SKM-1 (cell line): Measurements from ENCODE around the gene PDGFB.

ENCODE experiments used
- DNase-seq: peaks from one replicate; lab custom pipeline; 2025; ENCODE audit not compliant: unreplicated experiment; lab: John Stamatoyannopoulos, UW

Gene PDGFB

DNA sequence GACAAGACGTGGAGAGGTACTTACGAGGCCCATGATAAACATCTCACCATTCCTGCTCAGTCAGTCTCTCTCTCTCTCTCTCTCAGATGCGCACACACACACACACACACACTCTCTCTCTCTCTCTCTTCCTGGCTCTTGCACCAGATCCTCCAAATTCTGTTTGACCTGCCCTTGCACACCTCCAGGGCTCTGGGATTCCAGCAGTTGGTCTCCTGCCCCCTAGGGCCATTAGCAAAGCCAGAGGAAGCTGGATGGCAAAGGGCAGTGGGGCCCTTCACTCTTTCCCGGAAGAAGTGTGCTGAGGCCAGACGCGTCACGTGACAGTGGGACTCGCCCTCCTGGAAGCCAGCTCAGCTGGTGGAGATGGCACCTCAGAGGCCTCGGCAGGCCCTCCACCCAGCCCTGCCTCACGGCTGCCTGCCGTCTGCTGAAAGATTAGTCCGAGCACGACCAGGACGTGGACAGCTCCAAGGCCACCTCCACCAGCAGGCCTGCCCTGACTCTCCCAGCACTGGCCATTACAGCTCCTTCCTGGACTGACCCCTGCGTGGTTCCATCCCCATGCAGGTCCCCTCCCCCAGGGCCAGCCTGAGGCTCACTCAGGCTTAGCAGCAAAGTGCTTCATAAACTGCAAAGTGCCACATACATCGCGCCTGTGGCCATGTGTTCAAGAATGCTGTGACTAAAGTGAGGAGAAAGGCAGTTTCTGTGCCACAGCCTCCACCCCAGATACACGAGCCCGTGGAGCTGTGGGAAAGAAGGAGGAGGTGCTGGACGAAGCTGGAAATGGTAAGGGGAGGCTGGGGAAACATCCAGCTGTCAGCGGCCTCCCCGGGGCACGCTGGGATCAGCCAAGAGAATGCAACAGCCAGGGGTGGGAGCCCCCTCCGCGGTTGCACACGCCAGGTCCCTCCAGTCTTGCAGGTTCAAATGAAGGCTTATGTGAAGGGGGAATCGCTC lies 3.7 kb downstream of the PDGFB start:
- DNase-seq = no peak

DNA sequence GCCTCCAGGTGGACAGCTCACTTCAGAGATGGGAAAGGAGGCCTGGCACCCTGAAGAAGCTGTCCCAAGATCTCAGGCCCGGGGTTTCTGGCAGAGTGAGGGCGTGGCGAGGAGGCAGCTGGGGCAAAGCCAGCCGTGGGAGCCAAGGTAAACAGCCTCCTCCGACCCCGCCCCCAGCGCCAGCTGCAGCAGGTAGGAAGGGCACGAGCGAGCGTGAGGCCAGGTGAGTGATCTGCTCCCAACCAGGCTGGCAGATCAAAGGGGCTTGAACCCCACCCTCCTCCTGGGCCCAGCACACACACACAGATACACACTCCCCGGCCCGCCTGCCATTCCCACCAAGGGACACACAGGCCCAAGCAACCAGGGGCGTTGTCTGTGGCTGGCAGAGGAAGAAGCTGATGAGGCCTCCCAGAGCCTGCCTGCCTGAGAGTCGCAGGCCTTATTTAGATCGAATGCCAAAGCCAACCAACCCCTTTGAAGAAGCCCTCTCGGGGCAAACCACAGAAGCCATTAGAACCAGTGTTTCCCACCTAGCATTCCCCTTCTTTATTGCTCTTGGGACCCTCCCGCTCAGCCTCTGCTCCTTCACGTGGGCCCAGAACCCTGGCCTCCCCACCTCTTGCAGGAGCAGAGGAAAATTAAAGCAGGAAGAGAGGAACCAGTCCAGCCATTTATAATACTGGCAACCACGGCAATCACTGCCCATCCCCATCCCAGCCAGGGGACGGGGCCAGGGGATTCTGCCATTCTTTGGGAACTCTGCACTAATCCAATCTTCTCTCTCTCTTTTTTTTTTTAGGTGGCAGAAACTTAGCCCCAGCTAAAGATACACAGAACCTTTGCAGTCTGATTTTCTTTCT lies 5.0 kb downstream of the PDGFB start:
- no peak for DNase-seq

DNA sequence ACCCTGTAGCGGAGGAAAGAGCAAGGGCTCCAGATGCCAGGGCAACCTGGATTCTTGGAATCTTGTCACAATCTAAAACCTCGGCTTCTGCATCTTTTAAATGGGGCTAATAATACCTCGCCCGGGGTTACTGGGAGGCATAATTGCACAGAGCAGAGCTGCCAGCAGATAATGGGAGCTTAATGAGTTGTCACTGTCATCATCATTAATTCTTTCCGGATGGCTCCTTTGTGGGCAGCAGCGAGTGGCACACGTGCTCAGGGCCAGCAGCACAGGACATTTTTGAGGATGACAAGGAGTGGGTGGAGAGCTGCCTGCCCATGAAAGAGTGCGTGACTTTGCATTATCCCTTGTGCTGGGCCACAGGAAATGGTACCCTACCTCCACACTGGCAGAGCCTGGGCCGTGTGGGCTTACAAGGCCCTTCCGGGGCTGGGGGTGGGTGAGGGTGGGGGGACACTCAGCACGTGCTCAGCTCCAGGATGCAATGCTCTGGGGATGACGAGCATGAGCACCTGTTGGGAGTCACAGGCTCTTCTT lies 5.7 kb downstream of the PDGFB start:
- DNase-seq = no peak

DNA sequence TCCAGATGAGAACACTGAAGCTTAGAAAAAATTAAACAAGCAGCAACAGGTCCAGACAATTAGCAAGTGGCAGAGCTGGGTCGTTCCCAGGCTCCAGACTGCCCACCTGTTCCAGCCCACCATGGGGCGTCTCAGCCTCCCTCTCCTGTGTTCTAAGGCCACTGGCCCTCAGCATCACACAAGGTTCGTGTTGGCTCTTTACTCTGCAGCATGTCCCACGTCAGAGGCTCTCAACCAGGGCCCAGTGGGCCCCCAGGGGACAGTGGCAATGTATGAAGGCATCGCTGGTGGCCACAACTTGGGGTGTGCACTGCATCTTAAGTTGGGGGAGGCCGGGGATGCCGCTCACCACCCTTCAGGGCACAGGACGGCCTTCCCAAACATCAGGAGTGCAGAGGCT lies 6.2 kb downstream of the PDGFB start:
- no peak for DNase-seq

DNA sequence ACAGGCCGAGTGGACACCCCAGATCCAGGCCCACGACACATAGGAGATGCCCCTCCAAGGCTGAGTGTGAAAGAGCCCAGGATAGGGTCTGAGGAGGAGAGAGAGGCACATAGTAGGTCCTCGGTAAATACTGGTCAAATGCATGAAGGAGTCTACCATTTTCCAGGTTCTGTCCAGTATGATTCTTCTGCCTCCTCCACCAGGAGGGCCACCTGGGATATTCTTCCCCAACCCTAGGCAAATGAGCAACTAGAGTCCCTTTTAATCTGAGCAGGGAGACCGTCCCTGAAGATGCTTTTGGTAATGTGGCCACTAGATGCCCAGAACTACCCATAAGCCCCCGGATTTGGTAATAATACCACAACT lies 6.7 kb downstream of the PDGFB start:
- no peak for DNase-seq

DNA sequence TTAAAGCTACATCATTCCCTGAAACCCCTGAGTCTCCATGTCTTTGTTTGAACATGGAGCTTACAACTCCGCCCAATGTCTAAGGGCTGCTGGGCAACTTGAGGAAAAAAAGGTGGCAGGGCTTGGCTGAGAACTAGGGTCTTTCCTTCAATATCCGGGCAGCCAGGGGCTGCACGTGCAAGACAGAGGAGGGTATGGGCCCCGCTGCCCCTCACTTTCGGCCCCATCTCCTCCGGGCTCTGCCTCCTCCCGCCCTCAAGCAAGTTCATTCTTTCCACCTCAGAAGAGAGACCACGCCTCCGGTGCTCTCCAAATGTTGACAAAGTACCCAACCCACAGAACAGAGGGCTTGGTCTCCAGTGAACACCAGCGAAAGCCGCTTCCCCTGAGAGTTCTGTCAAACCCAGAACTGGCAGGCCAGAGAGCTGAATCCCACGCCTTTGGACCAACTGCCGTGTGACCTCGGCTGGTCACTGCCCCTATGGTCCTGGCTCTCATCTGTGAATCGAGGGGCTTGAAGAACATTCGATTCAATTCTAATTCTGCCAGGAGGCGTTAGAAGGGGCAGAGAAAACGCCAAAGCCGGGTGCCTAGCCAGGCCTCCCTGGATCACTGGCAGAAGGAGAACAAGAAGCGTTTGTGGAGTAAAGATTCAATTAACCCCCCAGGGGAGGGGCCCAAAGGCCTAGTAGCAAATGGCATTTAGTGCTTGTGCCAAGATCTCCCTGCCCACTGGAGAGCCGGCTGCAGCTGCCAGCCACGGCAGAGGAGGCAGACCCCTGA lies 7.3 kb downstream of the PDGFB start:
- no peak for DNase-seq

DNA sequence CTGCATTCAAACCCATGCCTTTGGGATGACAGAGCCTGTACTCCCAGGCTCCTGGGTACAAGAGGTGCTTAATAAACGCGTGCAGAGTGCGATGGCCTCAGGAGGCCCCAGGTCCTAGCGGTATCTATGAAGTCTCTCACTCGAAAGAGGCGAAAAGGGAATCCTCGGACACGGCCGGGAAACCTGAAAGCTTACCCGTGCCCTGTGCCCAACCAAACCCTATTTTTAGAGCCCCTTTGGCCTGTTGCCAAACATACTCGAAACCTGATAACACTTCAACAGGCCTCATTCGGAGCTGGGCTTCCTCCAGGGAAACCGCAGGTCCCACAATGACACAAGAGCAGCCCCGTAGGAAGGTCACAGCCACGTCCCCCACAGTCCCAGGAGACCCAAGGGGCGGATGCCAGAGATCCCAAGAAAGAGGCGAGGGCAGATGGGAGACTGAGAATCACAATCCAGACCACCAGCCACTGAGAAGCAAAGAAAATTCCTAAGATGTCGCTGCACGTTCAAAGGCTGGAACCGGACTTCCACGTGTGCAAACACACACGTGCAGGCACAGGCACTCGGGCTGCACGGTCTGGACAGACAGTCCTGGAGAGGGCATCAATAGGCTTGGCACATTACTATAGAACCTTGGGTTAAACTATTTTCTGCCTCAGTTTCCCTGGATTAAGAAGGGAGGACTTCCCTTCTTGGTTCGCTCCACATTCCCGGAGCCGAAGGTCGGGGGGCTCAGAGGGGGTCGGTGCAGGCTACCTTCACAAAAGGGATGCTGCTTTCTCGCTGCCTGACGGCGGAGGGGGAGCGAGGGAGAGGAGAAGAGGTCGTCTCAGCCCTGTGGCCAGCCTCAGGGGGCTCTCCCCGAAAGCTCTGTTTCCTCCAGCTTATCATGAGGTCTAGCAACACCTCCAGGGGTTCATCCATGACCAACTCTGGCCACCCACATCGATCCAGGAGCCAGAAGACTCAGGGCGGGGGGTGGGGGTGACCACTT lies 8.2 kb downstream of the PDGFB start:
- DNase-seq = peak; percentile 12

DNA sequence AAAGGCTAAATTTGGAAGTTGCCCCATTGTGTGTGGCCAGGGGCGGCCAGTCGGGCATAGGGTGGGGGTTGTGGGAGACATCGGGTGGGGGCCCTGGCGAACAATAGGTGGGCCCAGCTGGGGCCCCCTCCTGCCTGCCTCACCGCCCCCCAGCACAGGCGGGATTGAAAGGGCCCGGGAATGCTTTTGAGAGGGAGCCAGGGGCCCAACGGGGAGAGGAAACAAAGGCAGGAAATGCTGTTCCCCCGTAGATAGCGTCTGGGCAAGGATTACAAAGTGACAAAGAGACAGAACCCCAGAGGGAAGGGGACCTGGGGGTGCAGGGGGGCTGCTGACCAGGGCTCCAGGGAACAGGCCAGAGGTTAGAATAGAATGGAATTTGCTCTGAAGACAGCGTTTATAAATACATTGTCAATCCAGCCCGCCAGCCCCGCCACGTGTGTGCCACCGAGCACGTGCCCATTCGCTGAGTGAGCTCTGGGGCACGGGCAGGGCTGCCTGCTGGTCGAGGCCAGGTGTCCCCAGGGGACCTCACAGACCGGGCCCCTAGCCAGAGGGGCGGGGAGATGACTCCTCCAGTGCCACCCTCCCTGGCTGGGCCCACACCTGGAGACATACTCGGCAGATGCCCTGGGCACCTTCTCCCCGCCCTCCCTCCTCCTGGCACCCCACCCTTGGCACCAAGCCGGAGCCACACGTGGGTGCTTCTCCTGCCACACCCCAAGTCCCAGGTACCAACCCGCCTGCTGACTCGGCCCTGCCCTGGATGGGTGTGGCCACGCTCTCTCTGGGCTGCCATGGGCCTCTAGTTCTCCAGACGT lies 9.7 kb downstream of the PDGFB start:
- DNase-seq = no peak

DNA sequence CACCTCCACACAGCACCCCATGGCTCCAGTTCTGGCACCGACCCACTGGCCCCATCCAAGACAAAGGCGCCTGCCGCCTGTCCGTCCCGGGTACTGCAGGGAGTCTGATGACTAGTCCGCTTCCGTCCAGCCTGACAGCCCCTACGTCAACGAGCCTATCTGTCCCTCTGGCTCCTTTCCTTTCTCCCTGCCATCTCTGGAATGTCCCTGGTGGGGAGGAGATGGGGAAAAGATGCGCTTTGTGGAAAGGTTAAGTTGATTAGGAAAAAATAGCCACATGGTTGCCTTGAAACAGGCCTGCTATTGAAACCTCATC lies 10.4 kb downstream of the PDGFB start:
- no peak for DNase-seq

DNA sequence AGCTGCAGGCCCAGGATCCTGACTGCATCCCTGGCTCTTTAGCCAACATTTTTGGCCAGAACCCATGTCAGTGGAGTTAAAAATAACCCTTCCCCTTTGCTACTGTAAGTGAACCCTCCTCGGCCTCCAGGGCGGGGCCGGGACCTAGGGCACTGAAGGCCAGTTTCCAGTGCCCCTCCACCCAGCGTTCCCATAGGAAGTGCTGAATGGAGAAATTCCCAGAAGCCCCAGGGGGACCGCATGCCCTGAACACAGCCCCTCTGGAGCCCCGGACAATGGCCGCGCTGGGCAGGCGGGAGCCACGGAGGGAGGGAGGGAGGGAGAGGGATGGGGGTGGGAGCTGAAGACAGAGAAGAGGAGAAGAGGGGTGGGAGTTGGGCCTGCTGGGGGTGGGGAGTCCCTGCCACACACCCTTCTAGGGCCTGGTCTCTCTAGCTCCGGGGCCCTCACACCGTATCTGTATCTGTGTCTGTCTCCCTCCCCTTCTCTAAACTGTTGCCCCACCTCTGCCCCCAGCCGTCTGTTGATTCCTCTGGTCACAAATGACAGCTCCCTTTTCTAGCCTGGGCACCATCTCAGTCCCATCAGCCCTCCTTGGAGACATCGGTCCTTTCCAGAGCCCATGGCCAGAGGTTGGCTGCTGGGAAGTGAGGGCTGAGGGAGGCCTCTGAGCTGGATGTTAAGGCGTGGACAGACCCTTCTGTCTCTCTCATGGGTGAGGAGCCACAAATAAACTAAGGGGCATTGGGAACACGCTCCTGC lies 10.9 kb downstream of the PDGFB start:
- DNase-seq = no peak

DNA sequence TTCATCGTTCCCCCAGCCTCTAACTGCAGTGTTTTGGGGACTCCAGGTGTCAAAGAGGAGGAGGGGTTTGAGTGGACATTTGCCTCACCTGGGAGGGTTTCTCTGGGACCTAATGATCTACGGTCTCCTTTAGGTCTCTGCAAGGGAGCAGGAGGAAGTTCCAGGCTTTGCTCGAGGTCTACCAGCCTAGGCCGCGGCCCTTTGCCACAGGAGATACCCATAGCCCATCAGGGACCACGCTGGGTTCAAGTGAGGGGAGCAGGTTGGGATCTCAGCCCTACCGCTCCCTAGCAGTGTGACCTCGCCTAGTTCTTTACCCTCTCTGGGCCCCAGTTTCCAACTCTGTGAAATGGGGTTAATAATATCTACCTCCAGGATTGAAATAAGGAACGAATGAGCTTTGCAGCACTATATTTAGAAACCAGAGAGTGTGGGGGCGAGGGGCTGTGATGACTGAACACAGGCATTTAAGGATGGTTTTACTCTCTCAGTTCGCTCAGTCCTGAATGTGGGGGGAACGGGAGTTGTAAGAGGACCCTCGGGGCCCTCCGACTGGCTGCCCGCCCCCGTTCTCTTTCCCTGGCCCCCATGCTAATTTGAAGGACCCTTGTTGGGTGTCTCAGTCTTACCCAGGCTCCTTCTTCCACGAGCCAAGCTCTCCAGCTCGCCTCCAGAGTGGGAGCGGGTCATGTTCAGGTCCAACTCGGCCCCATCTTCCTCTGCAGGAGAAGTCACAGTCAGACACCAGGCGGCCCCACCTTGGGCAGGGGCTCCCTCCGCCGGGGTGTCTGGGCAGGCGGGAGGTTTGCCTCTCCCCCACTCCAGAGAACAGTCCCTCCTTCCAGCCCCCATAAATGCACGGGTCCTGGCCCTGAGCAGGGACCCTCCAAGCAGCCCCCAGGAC lies 11.7 kb downstream of the PDGFB start:
- DNase-seq = no peak

DNA sequence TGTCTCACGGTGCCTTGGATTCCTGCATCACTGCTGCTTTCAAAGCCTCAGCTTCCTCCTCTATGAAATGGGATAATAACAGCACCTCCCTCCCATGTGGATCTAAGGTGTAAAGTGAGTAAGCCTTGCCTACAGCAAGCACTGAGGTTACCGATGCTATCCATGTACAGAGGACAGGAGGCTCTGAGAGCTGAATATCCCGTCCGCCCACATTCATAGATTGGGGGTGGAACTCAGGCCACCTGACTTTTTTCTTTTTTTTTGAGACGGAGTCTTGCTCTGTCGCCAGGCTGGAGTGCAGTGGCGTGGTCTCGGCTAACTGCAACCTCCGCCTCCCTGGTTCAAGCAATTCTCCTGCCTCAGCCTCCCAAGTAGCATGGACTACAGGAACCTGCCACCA lies 12.5 kb downstream of the PDGFB start:
- DNase-seq = no peak

DNA sequence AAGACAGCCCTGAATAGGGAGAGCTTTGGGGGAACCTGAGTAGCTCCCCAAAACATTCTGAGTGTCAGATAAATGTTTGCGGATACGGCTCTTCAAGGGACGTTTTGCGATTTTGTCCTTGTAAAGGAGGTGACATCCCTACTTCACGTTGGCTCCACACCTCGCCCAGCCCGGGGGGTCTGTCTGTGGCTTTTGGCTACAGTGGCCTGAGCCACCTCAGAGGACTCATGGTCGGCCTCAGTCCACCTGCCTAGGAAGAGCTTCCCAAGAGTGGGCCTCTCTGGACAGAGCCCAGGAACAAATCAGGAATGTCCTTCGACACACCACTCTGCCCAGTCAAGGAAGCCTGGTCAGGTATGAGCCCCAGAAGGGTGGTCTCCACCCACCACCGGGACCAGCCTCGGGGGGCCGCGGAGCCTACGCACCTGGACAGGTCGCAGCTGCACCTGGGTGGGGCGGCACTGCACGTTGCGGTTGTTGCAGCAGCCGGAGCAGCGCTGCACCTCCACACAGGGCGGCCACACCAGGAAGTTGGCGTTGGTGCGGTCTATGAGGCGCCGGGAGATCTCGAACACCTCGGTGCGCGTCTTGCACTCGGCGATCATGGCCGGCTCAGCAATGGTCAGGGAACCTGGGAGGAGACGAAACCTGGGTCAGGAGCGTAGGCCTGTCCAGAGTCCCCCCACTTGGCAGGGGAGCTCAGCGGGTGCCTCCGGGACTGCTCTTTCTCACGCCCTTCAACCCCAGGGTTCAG lies 13.4 kb downstream of the PDGFB start:
- no peak for DNase-seq

DNA sequence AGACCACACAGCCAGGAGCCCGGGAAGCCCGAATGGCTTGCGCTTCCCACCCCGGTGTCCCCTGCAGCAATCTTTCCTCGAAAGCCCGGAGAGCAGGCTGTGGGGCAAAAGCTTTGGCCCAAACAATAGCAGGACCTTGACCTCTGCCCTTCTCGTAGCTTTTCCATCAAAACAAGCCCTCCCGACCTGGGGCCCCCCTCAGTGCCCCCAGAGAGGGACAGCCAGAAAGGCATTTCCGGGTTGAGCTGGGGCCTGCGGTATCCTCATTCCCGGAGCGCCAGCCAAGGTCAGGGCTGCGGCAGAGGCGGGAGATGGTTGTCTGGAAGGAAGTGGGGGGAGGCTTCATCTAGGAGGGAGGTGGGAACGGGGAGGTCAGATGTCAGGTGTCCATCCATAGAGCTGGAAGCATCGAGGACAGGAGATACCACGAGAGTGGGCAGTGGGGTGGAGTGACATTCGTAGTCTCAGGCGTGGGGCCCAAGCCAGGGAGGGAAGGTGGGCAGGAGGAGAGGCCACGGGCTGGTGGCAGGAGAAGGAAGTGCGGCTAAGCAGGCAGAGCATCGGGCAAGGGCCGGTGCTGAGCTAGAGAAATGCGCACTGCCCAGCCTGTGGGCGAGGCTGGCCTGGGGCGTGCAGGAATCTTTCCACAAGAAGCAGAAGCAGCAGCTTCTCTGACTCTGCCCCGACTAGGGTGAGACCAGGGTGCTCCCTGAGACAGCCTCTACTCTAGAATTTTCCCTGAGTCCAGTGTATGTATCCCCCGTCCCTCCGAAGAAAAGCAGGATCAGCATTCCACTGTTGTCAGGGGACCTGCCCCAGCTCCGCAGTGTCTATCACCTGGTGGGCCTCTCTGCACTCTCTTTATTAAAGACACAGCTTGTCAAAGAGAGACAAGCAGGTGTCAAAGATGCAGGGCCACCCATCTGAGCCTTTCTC lies 14.3 kb downstream of the PDGFB start:
- DNase-seq = no peak

DNA sequence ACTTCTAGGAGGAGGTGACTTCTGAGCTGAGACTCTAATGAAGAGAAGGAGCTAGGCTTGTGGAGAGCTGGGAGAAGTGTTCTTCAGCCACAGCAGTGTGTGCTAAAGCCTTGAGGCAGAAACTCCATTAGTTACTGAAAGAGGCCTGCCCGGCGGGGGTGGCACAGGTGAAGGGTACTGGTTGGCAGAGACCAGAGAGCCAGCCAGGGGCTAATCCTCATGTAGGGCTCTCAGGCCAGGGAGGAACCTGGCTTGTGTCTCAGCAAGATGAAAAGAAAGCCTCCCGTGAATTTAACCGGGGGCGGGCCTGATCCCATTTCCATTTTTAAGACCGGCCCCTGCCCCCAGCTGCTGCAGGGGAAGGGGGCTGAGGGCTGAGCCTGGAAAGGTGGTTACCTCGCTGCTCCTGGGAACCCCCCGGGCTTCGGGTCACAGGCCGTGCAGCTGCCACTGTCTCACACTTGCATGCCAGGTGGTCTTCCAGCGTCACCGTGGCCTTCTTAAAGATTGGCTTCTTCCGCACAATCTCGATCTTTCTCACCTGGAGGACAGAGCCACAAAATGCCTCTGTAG lies 15.0 kb downstream of the PDGFB start:
- DNase-seq = no peak
